Gastrocnemius medialis (tissue), 4 donors: Measurements from ENCODE around the gene RPL36A. TPM values are rescaled to one million over a fixed set of nuclear protein-coding genes. Genes with fewer than 3 reads are reported as not detected.

ENCODE experiments used
- ATAC-seq, 2 donors: fragments of 150-250 bp; one replicate each; pipeline ENCODE4 v1.9.1; 2016
- DNase-seq, 2 donors: peaks; one replicate each; pipeline ENCODE4 v3.0.0-alpha.2; 2019
- H3K27ac ChIP-seq, 4 donors: fragments of 200-600 bp; sonication (generic); 1 replicate in 1 of 4; 2 replicates in 3 of 4; pipeline ENCODE4 v1.5.1; 2016 to 2018; ENCODE audit warnings: mild to moderate bottlenecking in 2 of 4, moderate library complexity in 1 of 4
- H3K27me3 ChIP-seq, 3 donors: fragments of 200-600 bp; sonication (generic) in 2 of 3; 1 replicate in 1 of 3; 2 replicates in 2 of 3; pipeline versions ENCODE4 v1.5.1 to v1.6.0; 2016 to 2019; ENCODE audit warnings: mild to moderate bottlenecking in 1 of 3, moderate library complexity in 1 of 3
- H3K36me3 ChIP-seq, 2 donors: fragments of 200-600 bp; sonication (generic) in 1 of 2; one replicate each; pipeline ENCODE4 v1.5.1; 2017 to 2018
- H3K4me1 ChIP-seq, 2 donors: fragments of 200-600 bp; sonication (generic) in 1 of 2; one replicate each; pipeline ENCODE4 v1.5.1; 2016 to 2017; ENCODE audit warnings: mild to moderate bottlenecking in 2 of 2
- H3K4me3 ChIP-seq, 4 donors: fragments of 200-600 bp; sonication (generic) in 3 of 4; 1 replicate in 1 of 4; 2 replicates in 3 of 4; pipeline ENCODE4 v1.5.1; 2016 to 2019; ENCODE audit warnings: mild to moderate bottlenecking in 2 of 4
- H3K9me3 ChIP-seq, 3 donors: fragments of 200-600 bp; sonication (generic) in 2 of 3; 1 replicate in 1 of 3; 2 replicates in 2 of 3; pipeline ENCODE4 v1.5.1; 2016 to 2019
- POLR2A ChIP-seq, 2 donors: fragments of 450-650 bp; IDR thresholded peaks; one replicate each; pipeline ENCODE4 v1.6.1; 2017; ENCODE audit warnings: antibody characterized with exemption in 2 of 2, mild to moderate bottlenecking in 2 of 2, moderate library complexity in 2 of 2
- in situ Hi-C, 4 donors: fragments of 200-750 bp; cut with MboI; loops; one replicate each; pipeline versions ENCODE4 v1.15.0 to v1.8.0; 2017; ENCODE audit warnings: low sequenced_read_pairs in 4 of 4
- intact Hi-C: fragments of 100-400 bp; cut with DNase I; formaldehyde crosslinking; loops from one replicate; pipeline ENCODE4 v1.15.1; 2023; ENCODE audit warnings: low total_unique reads
- total RNA-seq, 4 donors: library from RNA; depleted of rRNA; stranded (reverse); fragments of >200 nt; gene quantifications; one replicate each; pipeline versions ENCODE4 v1.1.0 to v1.2.3, GENCODE V29; 2016
- TF ChIP-seq, protein P1 (sequence below), 5 experiments: fragments of 450-650 bp in 3 of 5; fragments of 200-600 bp in 2 of 5; sonication (generic) in 2 of 5; IDR thresholded peaks in 4 of 5; conservative IDR thresholded peaks in 1 of 5; 1 replicate in 4 of 5; 2 replicates in 1 of 5; pipeline ENCODE4 v1.5.1; 2016 to 2019; ENCODE audit warnings: antibody characterized with exemption in 5 of 5, mild to moderate bottlenecking in 3 of 5, moderate library complexity in 3 of 5

Gene RPL36A
- total RNA-seq, 4 donors from 2014 or later = 627 to 1,470 (median 1,100) TPM

DNA sequence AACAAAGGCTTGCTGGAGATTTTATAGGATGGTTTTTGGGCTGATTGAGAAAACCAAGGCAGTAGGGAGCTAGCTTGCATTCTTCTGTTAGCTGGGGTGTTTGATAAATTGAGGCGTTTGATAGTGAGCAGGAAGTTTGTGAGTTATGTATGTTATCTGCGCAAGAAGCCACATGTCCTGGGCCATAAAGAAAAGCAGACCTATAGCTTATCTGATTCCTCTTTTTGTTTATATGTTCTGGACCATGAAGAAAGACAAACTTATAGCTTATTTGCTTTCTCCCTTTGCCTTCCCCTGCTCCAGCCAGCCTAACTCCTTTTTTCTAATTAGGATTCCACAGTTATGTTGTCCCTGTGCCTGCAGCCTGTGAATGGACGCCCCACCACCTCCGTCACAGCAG lies 26.4 kb downstream of the RPL36A start:
- no peaks in the 10 kb centered on the region for H3K27me3 ChIP-seq
- peak overlapping the region in 1 of 4 donors; percentile 68 for H3K4me3 ChIP-seq
- no peak for DNase-seq
- intact Hi-C loops = loop anchor here (5.0 to 10.0 kb wide), 2 partner anchors 65 to 518 kb away; partner anchors contain the start of gene ZMAT1
- peaks cover 5 to 16% of the 10 kb centered on the region in 2 donors for H3K4me1 ChIP-seq
- ATAC-seq = no peak
- in situ Hi-C loops = loop anchor here in 2 of 4 donors (10.0 to 25.0 kb wide), 3 partner anchors 370 to 520 kb away; partner anchors contain the start of gene ZMAT1 (in 1 of the 2)
- TF ChIP-seq, protein P1, sequence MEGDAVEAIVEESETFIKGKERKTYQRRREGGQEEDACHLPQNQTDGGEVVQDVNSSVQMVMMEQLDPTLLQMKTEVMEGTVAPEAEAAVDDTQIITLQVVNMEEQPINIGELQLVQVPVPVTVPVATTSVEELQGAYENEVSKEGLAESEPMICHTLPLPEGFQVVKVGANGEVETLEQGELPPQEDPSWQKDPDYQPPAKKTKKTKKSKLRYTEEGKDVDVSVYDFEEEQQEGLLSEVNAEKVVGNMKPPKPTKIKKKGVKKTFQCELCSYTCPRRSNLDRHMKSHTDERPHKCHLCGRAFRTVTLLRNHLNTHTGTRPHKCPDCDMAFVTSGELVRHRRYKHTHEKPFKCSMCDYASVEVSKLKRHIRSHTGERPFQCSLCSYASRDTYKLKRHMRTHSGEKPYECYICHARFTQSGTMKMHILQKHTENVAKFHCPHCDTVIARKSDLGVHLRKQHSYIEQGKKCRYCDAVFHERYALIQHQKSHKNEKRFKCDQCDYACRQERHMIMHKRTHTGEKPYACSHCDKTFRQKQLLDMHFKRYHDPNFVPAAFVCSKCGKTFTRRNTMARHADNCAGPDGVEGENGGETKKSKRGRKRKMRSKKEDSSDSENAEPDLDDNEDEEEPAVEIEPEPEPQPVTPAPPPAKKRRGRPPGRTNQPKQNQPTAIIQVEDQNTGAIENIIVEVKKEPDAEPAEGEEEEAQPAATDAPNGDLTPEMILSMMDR (IDR thresholded peaks at IDR 0.05 in 4 of 5, conservative IDR thresholded peaks at IDR 0.05 in 1 of 5) = no peak
- no peak for TF ChIP-seq POLR2A (IDR thresholded peaks at IDR 0.05)
- peaks cover 0 to 9% of the 10 kb centered on the region in 2 donors for H3K36me3 ChIP-seq
- no peaks in the 10 kb centered on the region for H3K9me3 ChIP-seq
- H3K27ac ChIP-seq = peak overlapping the region; percentile 90 to 97 (median 93)

DNA sequence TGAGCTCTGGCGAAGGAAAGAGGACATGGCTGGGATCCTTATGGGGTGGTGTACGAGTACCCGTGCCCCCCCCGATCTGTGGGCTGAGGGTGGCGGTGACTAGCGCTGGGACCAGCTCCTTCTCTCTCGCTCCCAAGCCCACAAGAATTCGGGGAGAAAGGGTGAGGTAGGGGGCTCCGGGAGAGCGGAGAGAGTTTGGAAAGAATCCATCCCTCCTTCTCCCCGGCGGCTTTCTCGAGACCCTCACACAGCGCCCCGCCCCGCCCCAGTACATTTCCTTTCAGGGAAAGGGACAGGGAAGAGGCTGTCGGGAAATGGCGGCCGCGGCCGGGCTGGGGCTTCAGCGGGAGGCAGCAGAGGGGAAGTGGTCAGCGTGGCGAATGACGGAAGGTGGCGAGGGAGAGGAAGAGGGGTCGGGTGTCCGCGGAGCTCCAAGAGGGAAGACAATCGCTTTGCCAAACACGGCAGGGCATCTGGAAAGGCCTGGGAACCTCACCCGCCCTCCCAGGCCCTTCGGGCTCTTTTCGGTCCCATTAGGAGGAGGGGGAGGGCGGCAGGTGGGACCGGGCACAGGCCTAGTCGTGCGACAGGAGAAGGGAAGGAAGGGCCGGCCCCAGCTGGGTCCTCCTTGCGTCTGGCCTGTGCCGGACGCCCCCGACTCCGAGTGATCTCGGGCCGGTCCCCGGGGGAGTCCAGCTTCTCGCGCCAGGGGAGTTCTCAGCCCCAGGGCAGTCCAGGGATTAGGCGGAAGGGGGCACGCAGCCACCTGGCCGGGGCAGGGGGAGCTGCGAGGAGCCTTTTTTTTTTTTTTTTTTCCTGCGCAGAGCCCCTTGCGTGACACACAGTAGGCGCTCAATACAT lies 27.4 kb downstream of the RPL36A start:
- ATAC-seq (peak; percentile 79 to 81), DNase-seq (peak; percentile 13 to 40)
- Histone ChIP-seq H3K27ac (peak overlapping the region; percentile 90 to 97 (median 93)), H3K36me3 (peaks cover 0 to 6% of the 10 kb centered on the region in 2 donors), H3K9me3 (no peaks in the 10 kb centered on the region), H3K4me3 (peak overlapping the region; percentile 68 to 81 (median 71)), H3K27me3 (no peaks in the 10 kb centered on the region), H3K4me1 (peaks cover 5 to 16% of the 10 kb centered on the region in 2 donors)
- in situ Hi-C loops (loop anchor here in 2 of 4 donors (10.0 to 25.0 kb wide), 3 partner anchors 369 to 519 kb away; partner anchors contain the start of gene ZMAT1 (in 1 of the 2)), intact Hi-C loops (loop anchor here (5.0 to 10.0 kb wide), 2 partner anchors 64 to 517 kb away; partner anchors contain the start of gene ZMAT1)
- TF ChIP-seq, protein P1 (IDR thresholded peaks at IDR 0.05 in 4 of 5, conservative IDR thresholded peaks at IDR 0.05 in 1 of 5) = no peak
- peak in 1 of 2 donors; percentile 43 for TF ChIP-seq POLR2A (IDR thresholded peaks at IDR 0.05)

DNA sequence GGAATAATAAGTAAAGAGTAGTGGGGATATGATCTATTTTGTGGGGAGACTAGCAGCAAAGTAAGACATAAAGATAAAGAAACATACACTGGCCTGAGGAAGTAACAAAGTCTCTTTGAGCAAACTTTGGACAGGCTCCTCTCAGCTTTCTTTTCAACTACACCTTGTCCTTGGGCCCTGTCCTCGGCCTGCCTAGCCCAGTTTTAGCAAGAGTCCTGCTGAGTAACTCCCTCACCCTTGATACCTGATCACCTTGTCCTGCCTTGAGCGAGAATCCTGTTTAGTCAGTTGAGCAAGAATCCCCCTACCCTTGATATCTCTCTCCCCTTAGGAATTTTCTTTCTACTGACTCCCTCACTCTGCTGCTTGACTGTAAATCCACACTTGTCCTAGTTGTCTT lies 28.7 kb downstream of the RPL36A start:
- DNase-seq (no peak), ATAC-seq (no peak)
- no peak for TF ChIP-seq POLR2A (IDR thresholded peaks at IDR 0.05)
- TF ChIP-seq, protein P1 (IDR thresholded peaks at IDR 0.05 in 4 of 5, conservative IDR thresholded peaks at IDR 0.05 in 1 of 5) = no peak
- peaks cover 5 to 15% of the 10 kb centered on the region in 2 donors for H3K4me1 ChIP-seq
- H3K4me3 ChIP-seq = no peak overlapping the region
- H3K27ac ChIP-seq = peak overlapping the region; percentile 90 to 97 (median 93)
- no peaks in the 10 kb centered on the region for H3K27me3 ChIP-seq
- H3K36me3 ChIP-seq = no peaks in the 10 kb centered on the region
- no peaks in the 10 kb centered on the region for H3K9me3 ChIP-seq
- intact Hi-C loops (loop anchor here (5.0 to 10.0 kb wide), 2 partner anchors 63 to 515 kb away; partner anchors contain the start of gene ZMAT1), in situ Hi-C loops (loop anchor here in 2 of 4 donors (10.0 to 25.0 kb wide), 3 partner anchors 368 to 518 kb away; partner anchors contain the start of gene ZMAT1 (in 1 of the 2))

DNA sequence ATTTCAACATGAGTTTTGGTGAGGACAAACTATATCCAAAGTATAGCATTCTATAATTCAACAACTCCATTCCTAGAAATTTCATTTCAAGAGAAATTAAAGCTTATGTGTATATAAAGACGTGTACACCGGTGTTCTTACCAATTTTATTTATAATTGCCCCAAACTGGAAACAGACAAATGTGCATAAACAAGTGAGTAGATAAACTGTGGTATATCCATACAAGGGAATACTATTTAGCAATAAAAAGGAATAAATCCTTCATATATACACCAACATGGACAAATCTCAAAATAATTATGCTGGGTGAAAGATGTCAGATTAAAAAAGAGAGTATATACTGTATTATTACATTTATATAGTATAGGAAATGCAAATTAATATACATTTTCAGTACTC lies 37.1 kb downstream of the RPL36A start:
- intact Hi-C loops = no loop called here
- Histone ChIP-seq H3K9me3 (no peaks in the 10 kb centered on the region), H3K27ac (no peak overlapping the region), H3K4me1 (no peaks in the 10 kb centered on the region), H3K27me3 (no peaks in the 10 kb centered on the region), H3K36me3 (no peaks in the 10 kb centered on the region), H3K4me3 (no peak overlapping the region)
- DNase-seq = no peak
- in situ Hi-C loops = no loop called here
- TF ChIP-seq, protein P1 (IDR thresholded peaks at IDR 0.05 in 4 of 5, conservative IDR thresholded peaks at IDR 0.05 in 1 of 5) = no peak
- no peak for ATAC-seq
